Astrocyte (in vitro differentiated cells and primary cell): ENCODE data around the gene AMACR.

Experiments
- EZH2 ChIP-seq: IDR thresholded peaks from 2 replicates; pipeline ENCODE4 v1.6.1; 2012; ENCODE audit warnings: mild to moderate bottlenecking, low read length, inconsistent platforms; ENCODE audit not compliant: insufficient read depth
- TF ChIP-seq, protein P1 (sequence below): IDR thresholded peaks from 2 replicates; pipeline ENCODE4 v1.5.1; 2011; ENCODE audit warnings: low read depth, mild to moderate bottlenecking, inconsistent platforms, low read length, moderate library complexity; ENCODE audit not compliant: insufficient read depth

DNA sequence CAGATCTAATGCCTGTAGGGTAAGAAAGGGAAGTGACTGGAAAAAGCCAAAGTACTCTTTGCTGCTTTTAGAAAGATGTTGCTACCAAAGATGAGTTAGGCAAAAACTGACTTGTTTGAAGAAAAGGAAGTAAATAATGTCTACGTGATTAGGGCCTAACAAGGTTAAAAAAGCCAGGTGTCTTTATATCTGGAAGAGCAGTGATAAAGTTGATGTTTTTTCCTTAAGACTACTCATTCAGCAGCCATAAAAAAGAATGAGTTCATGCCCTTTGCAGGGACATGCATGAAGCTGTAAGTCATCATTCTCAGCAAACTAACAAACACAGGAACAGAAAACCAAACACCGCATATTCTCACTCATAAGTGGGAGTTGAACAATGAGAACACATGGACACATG lies 13.5 kb upstream of the AMACR start:
- no peak for TF ChIP-seq EZH2
- TF ChIP-seq, protein P1, sequence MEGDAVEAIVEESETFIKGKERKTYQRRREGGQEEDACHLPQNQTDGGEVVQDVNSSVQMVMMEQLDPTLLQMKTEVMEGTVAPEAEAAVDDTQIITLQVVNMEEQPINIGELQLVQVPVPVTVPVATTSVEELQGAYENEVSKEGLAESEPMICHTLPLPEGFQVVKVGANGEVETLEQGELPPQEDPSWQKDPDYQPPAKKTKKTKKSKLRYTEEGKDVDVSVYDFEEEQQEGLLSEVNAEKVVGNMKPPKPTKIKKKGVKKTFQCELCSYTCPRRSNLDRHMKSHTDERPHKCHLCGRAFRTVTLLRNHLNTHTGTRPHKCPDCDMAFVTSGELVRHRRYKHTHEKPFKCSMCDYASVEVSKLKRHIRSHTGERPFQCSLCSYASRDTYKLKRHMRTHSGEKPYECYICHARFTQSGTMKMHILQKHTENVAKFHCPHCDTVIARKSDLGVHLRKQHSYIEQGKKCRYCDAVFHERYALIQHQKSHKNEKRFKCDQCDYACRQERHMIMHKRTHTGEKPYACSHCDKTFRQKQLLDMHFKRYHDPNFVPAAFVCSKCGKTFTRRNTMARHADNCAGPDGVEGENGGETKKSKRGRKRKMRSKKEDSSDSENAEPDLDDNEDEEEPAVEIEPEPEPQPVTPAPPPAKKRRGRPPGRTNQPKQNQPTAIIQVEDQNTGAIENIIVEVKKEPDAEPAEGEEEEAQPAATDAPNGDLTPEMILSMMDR, result no peak
